ENCODE data around the gene PLEKHN1.

Gene PLEKHN1

GRCh38 chr1:920521-920920 lies 45.8 kb upstream of the PLEKHN1 start:
- TF ChIP-seq ZFX (IDR thresholded peaks at IDR 0.05): no peak
- no peak for TF ChIP-seq CTCF (conservative IDR thresholded peaks at IDR 0.05)
- peak overlapping the region; percentile 33 for H3K27ac ChIP-seq

GRCh38 chr1:921011-921837 lies 45.1 kb upstream of the PLEKHN1 start:
- TF ChIP-seq CTCF (conservative IDR thresholded peaks at IDR 0.05): no peak; the same call in 1 of the 2 replicates
- no peak for TF ChIP-seq ZFX (IDR thresholded peaks at IDR 0.05)
- peak overlapping the region; percentile 33 for H3K27ac ChIP-seq

GRCh38 chr1:923131-923990 lies 42.9 kb upstream of the PLEKHN1 start, which contains the start of gene SAMD11:
SAMD11 (plus strand) TSS chr1:923923; CDS start chr1:924432, 509 bp downstream.
- TF ChIP-seq ZFX (IDR thresholded peaks at IDR 0.05): no peak
- TF ChIP-seq CTCF (conservative IDR thresholded peaks at IDR 0.05): no peak; the same call in 1 of the 2 replicates
- peak within 1 kb of the TSS; percentile 85 for H3K27ac ChIP-seq

- no peak for TF ChIP-seq CTCF (conservative IDR thresholded peaks at IDR 0.05)
- TF ChIP-seq ZFX (IDR thresholded peaks at IDR 0.05): no peak
- peak overlapping the region; percentile 85 for H3K27ac ChIP-seq
Measured at GRCh38 chr1:923991-924655, 42.2 kb upstream of the PLEKHN1 start.

- H3K27ac ChIP-seq: peak overlapping the region; percentile 85
- peak; percentile 45; the same call in 1 of the 2 replicates for TF ChIP-seq ZFX (IDR thresholded peaks at IDR 0.05)
- no peak for TF ChIP-seq CTCF (conservative IDR thresholded peaks at IDR 0.05)
Measured at GRCh38 chr1:924656-925560, 41.4 kb upstream of the PLEKHN1 start.

- TF ChIP-seq CTCF (conservative IDR thresholded peaks at IDR 0.05) (no peak; the same call in 1 of the 2 replicates), ZFX (IDR thresholded peaks at IDR 0.05) (no peak)
Measured at GRCh38 chr1:925561-926421, 40.5 kb upstream of the PLEKHN1 start.

More at GRCh38 chr1:925561-926421, 40.5 kb upstream of the PLEKHN1 start:
- H3K27ac ChIP-seq: peak overlapping the region; percentile 85

Measured in C4-2B (cell line).